ENCODE data around the gene RAC2.

RAC2 gene

GRCh38 chr22:37175414-37176281, 68.4 kb downstream of the RAC2 start:
- no peak for DNase-seq (ENCODE audit: low read depth)

All from activated T-cell treated with anti-CD3 and anti-CD28 coated beads for 48 hours (primary cell).